ENCODE results near the gene SORL1.

- TF ChIP-seq CTCF (IDR thresholded peaks at IDR 0.05) (no peak), POLR2A (IDR thresholded peaks at IDR 0.05; ENCODE audit: low read depth) (no peak), EP300 (IDR thresholded peaks at IDR 0.05) (no peak)
Observed at GRCh38 chr11:121445071-121445768, 6.9 kb upstream of the SORL1 start.
